Measurements from ENCODE around the gene RCOR1. TPM values are rescaled to one million over a fixed set of nuclear protein-coding genes. Genes with fewer than 3 reads are reported as not detected.
"Not testable (repeated sequence)": the region's sequence is repeated elsewhere in the genome, so short reads cannot be mapped to it uniquely, and the experiment has no call there.

Gene RCOR1
- total RNA-seq, 1 donor from 2014 or later: 25.7 TPM

GRCh38 chr14:102625564-102626296 is 33.3 kb downstream of the RCOR1 start:
- intact Hi-C loops (cut with micrococcal nuclease): no loop called here

- intact Hi-C loops (cut with micrococcal nuclease): no loop called here
Observed at GRCh38 chr14:102626530-102626929, 34.1 kb downstream of the RCOR1 start.

GRCh38 chr14:102629011-102629444 is 36.6 kb downstream of the RCOR1 start:
- intact Hi-C loops (cut with micrococcal nuclease): no loop called here

GRCh38 chr14:102629808-102630350 is 37.4 kb downstream of the RCOR1 start:
- intact Hi-C loops (cut with micrococcal nuclease): no loop called here

- intact Hi-C loops (cut with micrococcal nuclease): no loop called here
Observed at GRCh38 chr14:102630405-102630804, 38.0 kb downstream of the RCOR1 start.

GRCh38 chr14:102630881-102631280 is 38.4 kb downstream of the RCOR1 start:
- intact Hi-C loops (cut with micrococcal nuclease): no loop called here

GRCh38 chr14:102633906-102634595 is 41.6 kb downstream of the RCOR1 start:
- intact Hi-C loops (cut with micrococcal nuclease): no loop called here

- intact Hi-C loops (cut with micrococcal nuclease): not testable (repeated sequence)
Observed at GRCh38 chr14:102639611-102640010, 47.2 kb downstream of the RCOR1 start.

GRCh38 chr14:102644523-102644922 is 52.1 kb downstream of the RCOR1 start:
- intact Hi-C loops (cut with micrococcal nuclease): no loop called here

- intact Hi-C loops (cut with micrococcal nuclease): no loop called here
Observed at GRCh38 chr14:102645746-102646440, 53.4 kb downstream of the RCOR1 start.

- intact Hi-C loops (cut with micrococcal nuclease): no loop called here
Observed at GRCh38 chr14:102646615-102647014, 54.2 kb downstream of the RCOR1 start.

GRCh38 chr14:102652194-102652593 is 59.7 kb downstream of the RCOR1 start:
- intact Hi-C loops (cut with micrococcal nuclease): no loop called here

- intact Hi-C loops (cut with micrococcal nuclease): no loop called here
Observed at GRCh38 chr14:102654298-102654697, 61.8 kb downstream of the RCOR1 start.

GRCh38 chr14:102655137-102655536 is 62.7 kb downstream of the RCOR1 start:
- intact Hi-C loops (cut with micrococcal nuclease): no loop called here

GRCh38 chr14:102659797-102660196 is 67.3 kb downstream of the RCOR1 start:
- intact Hi-C loops (cut with micrococcal nuclease): no loop called here

- intact Hi-C loops (cut with micrococcal nuclease): no loop called here
Observed at GRCh38 chr14:102661614-102662013, 69.2 kb downstream of the RCOR1 start.

- intact Hi-C loops (cut with micrococcal nuclease): no loop called here
Observed at GRCh38 chr14:102662636-102663430, 70.4 kb downstream of the RCOR1 start.

GRCh38 chr14:102663440-102663839 is 71.0 kb downstream of the RCOR1 start:
- intact Hi-C loops (cut with micrococcal nuclease): no loop called here

- intact Hi-C loops (cut with micrococcal nuclease): no loop called here
Observed at GRCh38 chr14:102665621-102666020, 73.2 kb downstream of the RCOR1 start.

GRCh38 chr14:102666635-102667034 is 74.2 kb downstream of the RCOR1 start:
- intact Hi-C loops (cut with micrococcal nuclease): no loop called here

- intact Hi-C loops (cut with micrococcal nuclease): no loop called here
Observed at GRCh38 chr14:102667703-102668102, 75.3 kb downstream of the RCOR1 start.

All from T-helper 2 cell treated with Interferon-gamma antibody and Interleukin-4, amounts not matched to agents 100 ng/mL and 5 ng/mL, for 36 hours (primary cell).